Neuronal stem cell (in vitro differentiated cells): ENCODE measurements around the gene POMT2.

ENCODE experiments used
- DNase-seq: peaks from one replicate; pipeline ENCODE4 v3.0.0-alpha.2; 2013; ENCODE audit warnings: low spot score
- H2AFZ ChIP-seq: one replicate; pipeline ENCODE4 v1.6.1; 2013; ENCODE audit warnings: mild to moderate bottlenecking, low read length, inconsistent platforms
- H2AK5ac ChIP-seq: 2 replicates; pipeline ENCODE4 v1.6.1; 2013; ENCODE audit warnings: low read depth, mild to moderate bottlenecking, inconsistent platforms, low read length, moderate library complexity, mixed read lengths
- H2BK120ac ChIP-seq: 2 replicates; pipeline ENCODE4 v1.6.1; 2013; ENCODE audit warnings: low read depth, mild to moderate bottlenecking, inconsistent platforms, low read length, moderate library complexity, mixed read lengths
- H2BK12ac ChIP-seq: one replicate; pipeline ENCODE4 v1.6.1; 2013; ENCODE audit warnings: low read length, inconsistent platforms
- H2BK15ac ChIP-seq: 2 replicates; pipeline ENCODE4 v1.6.1; 2013; ENCODE audit warnings: mild to moderate bottlenecking, low read length, inconsistent platforms, mixed read lengths
- H2BK5ac ChIP-seq: one replicate; pipeline ENCODE4 v1.6.1; 2013; ENCODE audit warnings: inconsistent platforms, mild to moderate bottlenecking, low read length, moderate library complexity
- H3K14ac ChIP-seq: one replicate; pipeline ENCODE4 v1.6.1; 2013; ENCODE audit warnings: low read length, inconsistent platforms
- H3K18ac ChIP-seq: 2 replicates; pipeline ENCODE4 v1.6.1; 2013; ENCODE audit warnings: low read length, inconsistent platforms
- H3K23ac ChIP-seq: 2 replicates; pipeline ENCODE4 v1.6.1; 2013; ENCODE audit warnings: low read depth, mild to moderate bottlenecking, mixed read lengths, low read length, inconsistent platforms; ENCODE audit not compliant: poor library complexity
- H3K27ac ChIP-seq: replicated peaks from 3 replicates; pipeline ENCODE4 v1.5.1; 2013; ENCODE audit warnings: low read length, inconsistent platforms
- H3K27me3 ChIP-seq, 3 experiments: 2 replicates each; pipeline ENCODE4 v1.6.1; 2013; ENCODE audit warnings: low read length in 3 of 3, mild to moderate bottlenecking in 2 of 3, inconsistent platforms in 1 of 3, low read depth in 1 of 3, mixed read lengths in 1 of 3, moderate library complexity in 1 of 3; ENCODE audit not compliant: control insufficient read depth in 3 of 3, insufficient read depth in 3 of 3
- H3K36me3 ChIP-seq, 2 donors: replicated peaks in 1 of 2; 2 replicates each; pipeline ENCODE4 v1.6.1; 2013; ENCODE audit warnings: low read length in 2 of 2; ENCODE audit not compliant: control insufficient read depth in 2 of 2, insufficient read depth in 2 of 2
- H3K4ac ChIP-seq: 2 replicates; pipeline ENCODE4 v1.6.1; 2013; ENCODE audit warnings: inconsistent platforms, mild to moderate bottlenecking, low read length, moderate library complexity
- H3K4me1 ChIP-seq, 2 donors: 1 replicate in 1 of 2; 2 replicates in 1 of 2; pipeline ENCODE4 v1.6.1; 2013; ENCODE audit warnings: low read length in 2 of 2, low read depth in 1 of 2; ENCODE audit not compliant: control insufficient read depth in 2 of 2, insufficient read depth in 1 of 2
- H3K4me2 ChIP-seq: one replicate; pipeline ENCODE4 v1.6.1; 2013; ENCODE audit warnings: mild to moderate bottlenecking, low read length, inconsistent platforms; ENCODE audit not compliant: insufficient read depth, poor library complexity, severe bottlenecking
- H3K4me3 ChIP-seq, 2 donors: 2 replicates each; pipeline ENCODE4 v1.5.1; 2013; ENCODE audit warnings: low read length in 2 of 2, mild to moderate bottlenecking in 2 of 2, inconsistent platforms in 1 of 2, moderate library complexity in 1 of 2
- H3K79me1 ChIP-seq: one replicate; pipeline ENCODE4 v1.6.1; 2013; ENCODE audit warnings: low read depth, mild to moderate bottlenecking, inconsistent platforms, low read length, moderate library complexity
- H3K9ac ChIP-seq: one replicate; pipeline ENCODE4 v1.6.1; 2013; ENCODE audit warnings: mild to moderate bottlenecking, low read depth, low read length, inconsistent platforms; ENCODE audit not compliant: poor library complexity
- H3K9me3 ChIP-seq, 2 donors: replicated peaks in 1 of 2; 2 replicates each; pipeline versions ENCODE3 to v1.6.1; 2013; ENCODE audit warnings: low read length in 2 of 2, mild to moderate bottlenecking in 2 of 2, inconsistent platforms in 1 of 2, low read depth in 1 of 2, mixed read lengths in 1 of 2, moderate library complexity in 1 of 2; ENCODE audit not compliant: control insufficient read depth in 2 of 2, insufficient read depth in 1 of 2
- H4K8ac ChIP-seq: one replicate; pipeline ENCODE4 v1.6.1; 2013; ENCODE audit warnings: low read depth, mild to moderate bottlenecking, inconsistent platforms, low read length, moderate library complexity
- H4K91ac ChIP-seq: one replicate; pipeline ENCODE4 v1.6.1; 2013; ENCODE audit warnings: low read length, low read depth, mild to moderate bottlenecking, inconsistent platforms; ENCODE audit not compliant: poor library complexity
- WGBS, 2 donors: extraction: QIAGEN DNeasy Blood & Tissue Kit; methylation state at CpG; one replicate each; pipeline ENCODE4 v1.1.7; 2013; ENCODE audit warnings: missing lambda C conversion rate in 2 of 2, mixed read lengths in 1 of 2; ENCODE audit not compliant: insufficient read length in 2 of 2, insufficient replicate concordance in 1 of 2; ENCODE audit errors: extremely low coverage in 2 of 2; 5-methylcytosine and 5-hydroxymethylcytosine counted together

POMT2 gene

DNA sequence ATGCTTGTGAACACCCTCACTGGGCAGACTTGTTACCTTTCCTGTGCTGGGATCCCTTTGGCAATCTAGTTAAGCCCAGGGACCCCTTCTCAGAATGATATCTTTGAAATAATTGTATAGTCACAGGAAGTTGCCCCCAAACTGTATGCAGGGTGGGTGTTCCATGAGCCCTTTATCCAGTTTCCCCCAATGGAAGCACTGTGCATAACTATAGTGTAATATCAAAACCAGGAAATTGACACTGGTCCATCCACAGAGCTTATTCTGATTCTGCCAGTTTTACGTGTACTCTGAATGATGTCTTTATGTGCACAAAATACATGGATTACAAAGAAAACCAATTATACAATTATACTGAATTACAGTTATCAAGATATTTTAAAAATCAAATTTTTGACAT, 73.9 kb downstream of the POMT2 start:
- peaks cover 0 to 2% of the 10 kb centered on the region in 2 donors for H3K4me1 ChIP-seq
- H3K18ac ChIP-seq = no peak overlapping the region
- H2BK12ac ChIP-seq = no peak overlapping the region
- no peak overlapping the region for H3K4me2 ChIP-seq
- no peak overlapping the region for H2BK120ac ChIP-seq
- H3K4ac ChIP-seq = no peak overlapping the region
- WGBS, 2 donors = no CpG with 5 or more reads among the region's 1 CpG
- no peak for DNase-seq
- H3K23ac ChIP-seq = no peak overlapping the region
- H3K9me3 ChIP-seq = peaks cover 0 to 2% of the 10 kb centered on the region in 2 donors
- no peak overlapping the region for H2AFZ ChIP-seq
- H3K4me3 ChIP-seq = no peak overlapping the region
- no peak overlapping the region for H4K8ac ChIP-seq
- peaks cover 0 to 10% (median 0%) of the 10 kb centered on the region in 3 experiments for H3K27me3 ChIP-seq
- H3K79me1 ChIP-seq = peaks cover 2% of the 10 kb centered on the region
- H3K9ac ChIP-seq = no peak overlapping the region
- H2BK15ac ChIP-seq = no peak overlapping the region
- H2BK5ac ChIP-seq = no peak overlapping the region
- no peak overlapping the region for H2AK5ac ChIP-seq
- H4K91ac ChIP-seq = no peak overlapping the region
- peaks cover 0 to 2% of the 10 kb centered on the region in 2 donors for H3K36me3 ChIP-seq
- H3K14ac ChIP-seq = no peak overlapping the region
- H3K27ac ChIP-seq = no peak overlapping the region

- DNase-seq = no peak
- Histone ChIP-seq H2BK15ac (no peak overlapping the region), H3K9ac (no peak overlapping the region), H4K91ac (no peak overlapping the region), H3K4ac (no peak overlapping the region), H3K4me1 (peaks cover 0 to 2% of the 10 kb centered on the region in 2 donors), H4K8ac (no peak overlapping the region), H3K18ac (no peak overlapping the region), H3K27me3 (peaks cover 0 to 5% (median 0%) of the 10 kb centered on the region in 3 experiments), H2BK12ac (no peak overlapping the region), H3K14ac (no peak overlapping the region), H2BK120ac (no peak overlapping the region), H3K4me2 (no peak overlapping the region), H3K36me3 (peaks cover 0 to 2% of the 10 kb centered on the region in 2 donors), H2BK5ac (no peak overlapping the region), H3K27ac (no peak overlapping the region), H3K9me3 (peaks cover 0 to 2% of the 10 kb centered on the region in 2 donors), H3K79me1 (peaks cover 2% of the 10 kb centered on the region), H3K23ac (no peak overlapping the region), H2AK5ac (no peak overlapping the region), H3K4me3 (no peak overlapping the region), H2AFZ (no peak overlapping the region)
- WGBS, 2 donors = no CpG with 5 or more reads among the region's 4 CpGs
Measured at GRCh38 chr14:77245820-77246219, 74.9 kb downstream of the POMT2 start.

GRCh38 chr14:77243853-77244252, 76.8 kb downstream of the POMT2 start:
- Histone ChIP-seq H3K79me1 (peaks cover 2% of the 10 kb centered on the region), H2AFZ (no peak overlapping the region), H3K4me2 (no peak overlapping the region)

DNA sequence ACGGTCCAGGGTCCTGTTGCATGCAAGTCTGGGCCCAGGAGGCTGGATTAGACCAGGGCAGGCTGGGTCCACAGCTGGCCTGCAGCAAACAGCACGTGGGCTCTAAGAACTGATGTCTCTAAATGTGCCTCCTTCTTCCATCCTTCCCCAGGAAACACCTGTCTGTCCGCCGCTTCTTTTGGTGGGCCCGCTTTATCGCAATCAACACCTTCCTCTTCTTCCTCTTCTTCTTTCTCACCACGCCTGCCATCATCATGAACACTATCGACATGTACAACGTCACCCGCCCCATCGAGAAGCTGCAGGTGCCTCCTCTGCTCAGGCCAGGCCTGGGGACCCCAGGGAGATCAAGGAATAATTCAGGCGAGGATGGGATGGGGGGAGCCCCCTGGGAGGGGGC, 77.9 kb downstream of the POMT2 start:
- Histone ChIP-seq H3K4me1 (peaks cover 0 to 2% of the 10 kb centered on the region in 2 donors), H3K4me2 (no peak overlapping the region), H3K9ac (no peak overlapping the region), H2BK12ac (no peak overlapping the region), H3K4me3 (no peak overlapping the region), H3K23ac (no peak overlapping the region), H3K79me1 (peaks cover 2% of the 10 kb centered on the region), H2AFZ (no peak overlapping the region), H2BK120ac (no peak overlapping the region), H3K18ac (no peak overlapping the region), H3K27ac (no peak overlapping the region), H4K91ac (no peak overlapping the region), H2BK15ac (no peak overlapping the region), H3K36me3 (peaks cover 0 to 2% of the 10 kb centered on the region in 2 donors), H3K9me3 (peaks cover 0 to 2% of the 10 kb centered on the region in 2 donors), H2BK5ac (no peak overlapping the region), H3K4ac (no peak overlapping the region), H4K8ac (no peak overlapping the region), H3K27me3 (peaks cover 0 to 30% (median 0%) of the 10 kb centered on the region in 3 experiments), H3K14ac (no peak overlapping the region), H2AK5ac (no peak overlapping the region)
- no CpG with 5 or more reads among the region's 12 CpGs for WGBS, 2 donors
- DNase-seq = no peak

More at GRCh38 chr14:77243853-77244252, 76.8 kb downstream of the POMT2 start:
- Histone ChIP-seq H3K4me3 (no peak overlapping the region), H2BK120ac (no peak overlapping the region), H3K9me3 (peaks cover 0 to 2% of the 10 kb centered on the region in 2 donors), H3K4me1 (peaks cover 0 to 2% of the 10 kb centered on the region in 2 donors), H2AK5ac (no peak overlapping the region), H3K9ac (peak overlapping the region; percentile 51), H2BK12ac (no peak overlapping the region), H2BK5ac (no peak overlapping the region), H2BK15ac (no peak overlapping the region), H3K18ac (no peak overlapping the region), H4K91ac (peak overlapping the region; percentile 73), H4K8ac (no peak overlapping the region), H3K27me3 (peaks cover 0 to 20% (median 0%) of the 10 kb centered on the region in 3 experiments), H3K23ac (no peak overlapping the region), H3K14ac (peak overlapping the region; percentile 63), H3K4ac (no peak overlapping the region), H3K27ac (no peak overlapping the region), H3K36me3 (peaks cover 0 to 2% of the 10 kb centered on the region in 2 donors)
- no peak for DNase-seq
- WGBS, 2 donors = no CpG with 5 or more reads among the region's 4 CpGs
